Left colon (tissue), 2 donors: ENCODE measurements around the gene SIK3. TPM values are rescaled to one million over a fixed set of nuclear protein-coding genes. Genes with fewer than 3 reads are reported as not detected.

Source experiments
- ATAC-seq: fragments of 200-7000 bp; cut with Tn5 transposase; one replicate; pipeline ENCODE4 v1.9.1; 2020; ENCODE audit warnings: mild to moderate bottlenecking, moderate library complexity
- DNase-seq, 2 donors: peaks; one replicate each; pipeline ENCODE4 v3.0.0-alpha.2; 2020
- intact Hi-C, 2 donors: fragments of 100-400 bp; cut with DNase I in 1 of 2; cut with micrococcal nuclease in 1 of 2; formaldehyde crosslinking; loops; one replicate each; pipeline versions ENCODE4 v1.11.2 to v1.14.0; 2022; cut with DNase I, micrococcal nuclease
- total RNA-seq, 2 donors: library from RNA; stranded (reverse); fragmentation: NEBNext Ultra II Directional; extraction: Animal tissue kit (Norgen Biotek cat#: 25700); gene quantifications; one replicate each; pipeline ENCODE4 v1.2.1, GENCODE V29; 2021
- donor health status: DM: no; HTN: no; CAD: no.
- donor health status: DM: yes; HTN: yes; CAD: no.

The SIK3 gene
- total RNA-seq, 2 donors from 2014 or later = 35.3 to 39.0 TPM

- intact Hi-C loops = no loop called here
- ATAC-seq (no peak), DNase-seq (no peak)
Observed at GRCh38 chr11:116895048-116895757, 203.0 kb downstream of the SIK3 start.

- DNase-seq (no peak), ATAC-seq (no peak)
- intact Hi-C loops = no loop called here
Observed at GRCh38 chr11:116893906-116894305, 204.3 kb downstream of the SIK3 start.

- DNase-seq = no peak
- intact Hi-C loops = no loop called here
- ATAC-seq = no peak
Observed at GRCh38 chr11:116893437-116893836, 204.8 kb downstream of the SIK3 start.

GRCh38 chr11:116892374-116892773 lies 205.9 kb downstream of the SIK3 start:
- intact Hi-C loops = no loop called here
- DNase-seq = no peak
- no peak for ATAC-seq

- DNase-seq = no peak
- intact Hi-C loops = no loop called here
- ATAC-seq = no peak
Observed at GRCh38 chr11:116891746-116892145, 206.5 kb downstream of the SIK3 start.

- intact Hi-C loops = no loop called here
- no peak for ATAC-seq
- DNase-seq = no peak
Observed at GRCh38 chr11:116890607-116891006, 207.6 kb downstream of the SIK3 start.

GRCh38 chr11:116890193-116890592 lies 208.0 kb downstream of the SIK3 start:
- intact Hi-C loops = no loop called here
- DNase-seq (no peak), ATAC-seq (no peak)

GRCh38 chr11:116888884-116889549 lies 209.2 kb downstream of the SIK3 start:
- ATAC-seq (peak; percentile 74), DNase-seq (no peak)
- intact Hi-C loops = loop anchor here in 1 of 2 donors (10.0 kb wide), 1 partner anchor 216 kb away; no protein-coding TSS in a partner anchor

- intact Hi-C loops = loop anchor here in 1 of 2 donors (10.0 kb wide), 1 partner anchor 217 kb away; no protein-coding TSS in a partner anchor
- ATAC-seq (no peak), DNase-seq (no peak)
Observed at GRCh38 chr11:116888024-116888423, 210.2 kb downstream of the SIK3 start.

GRCh38 chr11:116885951-116886655 lies 212.1 kb downstream of the SIK3 start:
- intact Hi-C loops = loop anchor here in 1 of 2 donors (10.0 kb wide), 1 partner anchor 219 kb away; no protein-coding TSS in a partner anchor
- ATAC-seq (no peak), DNase-seq (no peak)

- DNase-seq (no peak), ATAC-seq (no peak)
- intact Hi-C loops = loop anchor here in 1 of 2 donors (10.0 kb wide), 1 partner anchor 222 kb away; no protein-coding TSS in a partner anchor
Observed at GRCh38 chr11:116882386-116882785, 215.8 kb downstream of the SIK3 start.

GRCh38 chr11:116881143-116881542 lies 217.1 kb downstream of the SIK3 start:
- DNase-seq (no peak), ATAC-seq (no peak)
- intact Hi-C loops = loop anchor here in 1 of 2 donors (10.0 kb wide), 1 partner anchor 224 kb away; no protein-coding TSS in a partner anchor

- intact Hi-C loops = loop anchor here (2.0 to 10.0 kb wide), 2 partner anchors 225 kb away; no protein-coding TSS in a partner anchor
- no peak for DNase-seq
- ATAC-seq = peak; percentile 89
Observed at GRCh38 chr11:116879800-116880625, 218.2 kb downstream of the SIK3 start.

- intact Hi-C loops = no loop called here
- DNase-seq (no peak), ATAC-seq (no peak)
Observed at GRCh38 chr11:116876656-116877055, 221.6 kb downstream of the SIK3 start.

- intact Hi-C loops = no loop called here
- DNase-seq (no peak), ATAC-seq (no peak)
Observed at GRCh38 chr11:116875194-116875593, 223.0 kb downstream of the SIK3 start.

GRCh38 chr11:116874251-116874650 lies 224.0 kb downstream of the SIK3 start:
- peak; percentile 84 for ATAC-seq
- intact Hi-C loops = no loop called here
- DNase-seq = no peak

- DNase-seq = no peak
- no peak for ATAC-seq
- intact Hi-C loops = no loop called here
Observed at GRCh38 chr11:116873381-116873780, 224.8 kb downstream of the SIK3 start.

- peak; percentile 66 for ATAC-seq
- DNase-seq = no peak
- intact Hi-C loops = no loop called here
Observed at GRCh38 chr11:116871248-116871647, 227.0 kb downstream of the SIK3 start.

GRCh38 chr11:116870054-116870453 lies 228.2 kb downstream of the SIK3 start:
- ATAC-seq = no peak
- no peak for DNase-seq
- intact Hi-C loops = no loop called here
